Panc1 (cell line): Measurements from ENCODE around the gene KCNK5. TPM values are rescaled to one million over a fixed set of nuclear protein-coding genes. Genes with fewer than 3 reads are reported as not detected.

Experiments used
- ATAC-seq: fragments of 200-7000 bp; cut with Tn5 transposase; 2 replicates; pipeline ENCODE4 v1.9.1; 2020; ENCODE audit warnings: mild to moderate bottlenecking, moderate library complexity
- BruUV-seq: library from RNA; stranded (reverse); fragments of 400-500 nt; replicated peaks from 2 replicates; lab custom pipeline; 2021; lab: Mats Ljungman, UMichigan
- CTCF ChIA-PET: fragments of 300-600 bp; sonication (Branson Sonifier 250); formaldehyde crosslinking; loops from one replicate; lab custom pipeline; 2022; ENCODE audit warnings: antibody characterized with exemption; lab: Charles Lee
- POLR2A ChIA-PET: fragments of 300-600 bp; sonication (Branson Sonifier 250); formaldehyde crosslinking; loops from one replicate; lab custom pipeline; 2022; ENCODE audit warnings: antibody characterized with exemption; lab: Charles Lee
- DNase-seq: peaks from one replicate; pipeline ENCODE4 v3.0.0-alpha.2; 2010; ENCODE audit warnings: low read depth, low spot score
- H3K27ac ChIP-seq: 2 replicates; pipeline ENCODE4 v1.5.1; 2011; ENCODE audit warnings: mild to moderate bottlenecking, low read length, inconsistent platforms
- H3K27me3 ChIP-seq: fragments of 200-500 bp; sonication (Bioruptor generic); 2 replicates; pipeline ENCODE4 v1.6.0; 2014; ENCODE audit warnings: low read length, inconsistent platforms; ENCODE audit not compliant: control insufficient read depth, insufficient read depth
- H3K36me3 ChIP-seq: fragments of 200-500 bp; sonication (Bioruptor generic); 2 replicates; pipeline ENCODE4 v1.5.1; 2014; ENCODE audit warnings: inconsistent platforms, mild to moderate bottlenecking, low read length, moderate library complexity; ENCODE audit not compliant: control insufficient read depth, insufficient read depth
- H3K4me1 ChIP-seq: 2 replicates; pipeline ENCODE4 v1.5.1; 2011; ENCODE audit warnings: inconsistent platforms, mild to moderate bottlenecking, low read length, moderate library complexity; ENCODE audit not compliant: control insufficient read depth, insufficient read depth
- H3K4me3 ChIP-seq, 2 experiments: 2 replicates each; pipeline ENCODE4 v1.5.1; 2011 to 2012; ENCODE audit warnings: low read depth in 2 of 2, low read length in 2 of 2, mild to moderate bottlenecking in 2 of 2, inconsistent platforms in 1 of 2, moderate library complexity in 1 of 2
- H3K9me3 ChIP-seq: fragments of 200-500 bp; sonication (Bioruptor generic); 2 replicates; pipeline ENCODE4 v1.5.1; 2014; ENCODE audit warnings: low read depth, mild to moderate bottlenecking, inconsistent platforms, low read length, moderate library complexity; ENCODE audit not compliant: control insufficient read depth, insufficient read depth
- POLR2AphosphoS5 ChIP-seq: IDR thresholded peaks from 2 replicates; pipeline ENCODE4 v1.6.1; 2012; ENCODE audit warnings: mild to moderate bottlenecking, low read depth, low read length, moderate library complexity
- REST ChIP-seq, 2 experiments: IDR thresholded peaks; 2 replicates each; pipeline ENCODE4 v1.6.1; 2011 to 2012; ENCODE audit warnings: low read depth in 2 of 2, control low read depth in 1 of 2, low read length in 1 of 2, mild to moderate bottlenecking in 1 of 2, moderate library complexity in 1 of 2; ENCODE audit not compliant: insufficient read depth in 1 of 2
- SIN3A ChIP-seq: IDR thresholded peaks from 2 replicates; pipeline ENCODE4 v1.6.1; 2012; ENCODE audit warnings: low read depth, mild to moderate bottlenecking, low read length, moderate library complexity, borderline replicate concordance; ENCODE audit not compliant: insufficient read depth
- TCF7L2 ChIP-seq: IDR thresholded peaks from 2 replicates; pipeline ENCODE4 v1.6.1; 2011; ENCODE audit warnings: mild to moderate bottlenecking, low read depth, low read length, inconsistent platforms
- in situ Hi-C: cut with HindIII; loops from 2 replicates; pipeline ENCODE4 v1.10.0; 2016; ENCODE audit warnings: low sequenced_read_pairs, low pct_unique_long_range_greater_than_20kb
- intact Hi-C: fragments of 100-400 bp; cut with micrococcal nuclease; formaldehyde crosslinking; loops from one replicate; pipeline ENCODE4 v1.10.0; 2022; ENCODE audit not compliant: unreplicated experiment
- total RNA-seq: library from RNA; stranded (reverse); gene quantifications from one replicate; pipeline ENCODE4 v1.2.1, GENCODE V29; 2021; ENCODE audit not compliant: unreplicated experiment
- TF ChIP-seq, protein P1 (sequence below): fragments of 450-650 bp; IDR thresholded peaks from 2 replicates; pipeline ENCODE4 v1.5.1; 2017; ENCODE audit warnings: mild to moderate bottlenecking

Gene KCNK5
- total RNA-seq, 1 experiment from 2014 or later: 0.77 TPM

- no peak for DNase-seq
- BruUV-seq: no TSS peak
- ChIA-PET POLR2A (no interaction called here), CTCF (no interaction called here)
- Histone ChIP-seq H3K9me3 (no peaks in the 10 kb centered on the region), H3K4me3 (no peak overlapping the region), H3K27ac (no peak overlapping the region), H3K4me1 (no peaks in the 10 kb centered on the region), H3K36me3 (no peaks in the 10 kb centered on the region), H3K27me3 (no peaks in the 10 kb centered on the region)
- no peak for ATAC-seq
- intact Hi-C loops (no loop called here), in situ Hi-C loops (no loop called here)
- TF ChIP-seq POLR2AphosphoS5: no peak
- no peak for TF ChIP-seq TCF7L2
- TF ChIP-seq, protein P1, sequence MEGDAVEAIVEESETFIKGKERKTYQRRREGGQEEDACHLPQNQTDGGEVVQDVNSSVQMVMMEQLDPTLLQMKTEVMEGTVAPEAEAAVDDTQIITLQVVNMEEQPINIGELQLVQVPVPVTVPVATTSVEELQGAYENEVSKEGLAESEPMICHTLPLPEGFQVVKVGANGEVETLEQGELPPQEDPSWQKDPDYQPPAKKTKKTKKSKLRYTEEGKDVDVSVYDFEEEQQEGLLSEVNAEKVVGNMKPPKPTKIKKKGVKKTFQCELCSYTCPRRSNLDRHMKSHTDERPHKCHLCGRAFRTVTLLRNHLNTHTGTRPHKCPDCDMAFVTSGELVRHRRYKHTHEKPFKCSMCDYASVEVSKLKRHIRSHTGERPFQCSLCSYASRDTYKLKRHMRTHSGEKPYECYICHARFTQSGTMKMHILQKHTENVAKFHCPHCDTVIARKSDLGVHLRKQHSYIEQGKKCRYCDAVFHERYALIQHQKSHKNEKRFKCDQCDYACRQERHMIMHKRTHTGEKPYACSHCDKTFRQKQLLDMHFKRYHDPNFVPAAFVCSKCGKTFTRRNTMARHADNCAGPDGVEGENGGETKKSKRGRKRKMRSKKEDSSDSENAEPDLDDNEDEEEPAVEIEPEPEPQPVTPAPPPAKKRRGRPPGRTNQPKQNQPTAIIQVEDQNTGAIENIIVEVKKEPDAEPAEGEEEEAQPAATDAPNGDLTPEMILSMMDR: no peak
- TF ChIP-seq SIN3A: no peak
- TF ChIP-seq REST (IDR thresholded peaks at IDR 0.05; ENCODE audit: insufficient read depth in 1 of 2, low read depth in 2 of 2, low read length in 1 of 2): no peak
Measured at GRCh38 chr6:39172377-39172757, 56.9 kb downstream of the KCNK5 start.

DNA sequence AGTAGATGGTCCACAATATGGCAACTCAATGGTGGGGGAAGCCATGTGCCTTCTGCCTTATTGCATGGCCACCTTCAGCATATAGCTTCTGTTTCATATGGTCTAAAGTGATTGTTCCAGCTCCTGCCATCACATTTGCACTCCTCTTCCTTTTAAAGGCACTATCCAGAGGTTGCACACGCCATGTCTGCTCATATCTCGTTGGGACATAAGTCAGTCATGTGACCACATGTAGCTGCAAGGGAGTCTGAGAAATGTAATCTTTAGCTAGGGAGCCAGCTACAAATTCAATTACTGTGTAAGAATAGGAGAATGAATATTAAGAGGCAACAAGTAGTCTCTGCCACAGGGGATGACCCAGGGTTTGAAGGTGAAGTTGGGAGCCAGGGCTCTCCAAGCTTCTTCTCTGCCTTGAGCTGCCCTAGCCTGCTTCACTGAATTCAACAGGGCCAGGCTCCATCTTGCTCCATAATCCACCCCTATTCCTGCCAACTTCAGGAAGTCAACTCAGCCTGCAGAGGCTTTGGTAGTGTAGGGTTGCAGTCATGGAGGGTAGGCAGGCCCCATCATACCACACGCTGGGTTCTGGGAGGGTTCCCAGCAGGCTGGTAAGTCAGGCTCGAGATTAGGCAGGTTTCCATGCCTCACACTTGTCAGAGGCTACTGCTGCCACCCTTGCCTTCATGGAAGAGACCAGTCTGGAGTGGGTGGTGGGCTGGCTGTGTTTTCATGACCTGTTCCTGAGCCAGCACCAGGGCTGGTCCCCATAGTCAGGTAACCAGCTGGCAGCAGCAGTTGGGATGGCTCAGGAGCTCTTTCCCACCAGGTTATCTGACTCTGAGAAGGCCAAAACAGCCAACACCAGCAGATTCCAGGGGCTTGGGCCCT is 57.5 kb downstream of the KCNK5 start:
- no peak overlapping the region for H3K27ac ChIP-seq
- TF ChIP-seq POLR2AphosphoS5: no peak
- no TSS peak for BruUV-seq
- no peaks in the 10 kb centered on the region for H3K36me3 ChIP-seq
- no peaks in the 10 kb centered on the region for H3K9me3 ChIP-seq
- intact Hi-C loops (no loop called here), in situ Hi-C loops (no loop called here)
- no peaks in the 10 kb centered on the region for H3K27me3 ChIP-seq
- no peak overlapping the region for H3K4me3 ChIP-seq
- no peaks in the 10 kb centered on the region for H3K4me1 ChIP-seq
- ChIA-PET CTCF (no interaction called here), POLR2A (no interaction called here)
- DNase-seq: no peak
- ATAC-seq: no peak

- H3K4me1 ChIP-seq: no peaks in the 10 kb centered on the region
- H3K27ac ChIP-seq: no peak overlapping the region
- ATAC-seq: no peak
- in situ Hi-C loops (no loop called here), intact Hi-C loops (no loop called here)
- POLR2A ChIA-PET: interaction anchor here (0.6 kb wide), 1 partner anchor 53 kb away, joined by 4 read pairs; no protein-coding TSS in a partner anchor
- TF ChIP-seq POLR2AphosphoS5 (no peak), TCF7L2 (no peak), REST (IDR thresholded peaks at IDR 0.05; ENCODE audit: insufficient read depth in 1 of 2, low read depth in 2 of 2, low read length in 1 of 2) (no peak), SIN3A (no peak)
- TF ChIP-seq, protein P1: no peak
- H3K4me3 ChIP-seq: no peak overlapping the region
- no peaks in the 10 kb centered on the region for H3K36me3 ChIP-seq
- CTCF ChIA-PET: interaction anchor here (2.3 kb wide), 1 partner anchor 19 kb away, joined by 5 read pairs; no protein-coding TSS in a partner anchor
- no peaks in the 10 kb centered on the region for H3K9me3 ChIP-seq
- no TSS peak for BruUV-seq
- no peak for DNase-seq
- no peaks in the 10 kb centered on the region for H3K27me3 ChIP-seq
Measured at GRCh38 chr6:39170860-39171259, 58.4 kb downstream of the KCNK5 start.
